SW480 (cell line): ENCODE measurements around the gene CTSW.

ENCODE experiments used
- DNase-seq: peaks from one replicate; pipeline ENCODE4 v3.0.0-alpha.2; 2016; ENCODE audit warnings: low spot score

Gene CTSW

GRCh38 chr11:65928667-65929066 is 49.0 kb downstream of the CTSW start:
- DNase-seq: no peak

DNA sequence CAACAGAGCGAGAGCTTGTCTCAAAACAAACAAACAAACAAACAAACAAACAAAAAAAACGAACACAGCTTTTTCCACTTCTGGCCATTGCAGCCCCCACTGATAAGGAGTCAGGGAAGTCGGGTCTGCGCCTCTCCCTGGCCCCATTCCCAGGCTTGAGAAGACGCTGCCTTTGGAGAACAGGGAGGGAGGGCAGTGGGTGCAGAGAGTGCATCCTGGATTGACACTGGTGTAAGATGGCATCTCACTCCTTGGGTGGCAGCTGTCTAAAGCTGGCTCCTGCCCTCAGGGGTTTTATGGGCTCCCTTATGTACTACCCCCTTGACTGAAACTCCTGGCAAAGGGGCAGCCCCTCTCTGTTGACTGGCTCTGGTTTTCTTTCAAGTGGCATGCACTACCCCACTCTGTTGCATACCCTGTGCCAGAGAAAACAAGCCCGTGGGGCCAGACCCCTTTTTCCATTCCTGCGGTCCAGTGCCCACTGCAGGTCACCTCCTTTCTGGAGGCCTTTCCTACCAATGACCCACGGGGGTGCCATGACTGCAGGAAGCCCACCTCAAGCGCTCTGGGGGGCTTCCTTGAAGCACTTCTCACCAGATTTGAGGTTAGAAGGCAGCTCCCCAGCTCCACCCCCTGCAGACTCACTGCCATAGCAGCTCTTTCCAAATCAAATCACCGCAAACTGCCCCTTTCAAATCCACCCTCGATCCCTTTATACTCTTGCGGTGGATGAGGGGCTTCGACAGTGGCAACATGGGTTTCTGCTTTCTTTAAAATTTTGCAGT is 52.3 kb downstream of the CTSW start:
- no peak for DNase-seq

- no peak for DNase-seq
Observed at GRCh38 chr11:65932558-65932919, 52.9 kb downstream of the CTSW start.
